Fibroblast of lung (primary cell): ENCODE data around the gene ALDOA. TPM values are rescaled to one million over a fixed set of nuclear protein-coding genes. Genes with fewer than 3 reads are reported as not detected.

Experiments used
- DNase-seq, 2 donors: peaks; one replicate each; pipeline versions ENCODE4 v3.0.0 to v3.0.0-alpha.2; 2010; ENCODE audit warnings: low read depth in 2 of 2
- H2AFZ ChIP-seq: 2 replicates; pipeline ENCODE4 v1.5.1; 2012; ENCODE audit warnings: low read length, control low read depth, inconsistent platforms
- H3K27ac ChIP-seq: 2 replicates; pipeline ENCODE4 v1.5.1; 2011; ENCODE audit warnings: low read length, control low read depth; ENCODE audit not compliant: insufficient read depth
- H3K27me3 ChIP-seq: 2 replicates; pipeline ENCODE4 v1.5.1; 2011; ENCODE audit warnings: mild to moderate bottlenecking, low read length; ENCODE audit not compliant: control insufficient read depth, insufficient read depth
- H3K36me3 ChIP-seq: 2 replicates; pipeline ENCODE4 v1.5.1; 2011; ENCODE audit warnings: low read length; ENCODE audit not compliant: control insufficient read depth, insufficient read depth
- H3K4me1 ChIP-seq: 2 replicates; pipeline ENCODE4 v1.5.1; 2011; ENCODE audit warnings: low read length; ENCODE audit not compliant: control insufficient read depth, insufficient read depth; ENCODE audit errors: extremely low read depth
- H3K4me2 ChIP-seq: 2 replicates; pipeline ENCODE4 v1.5.1; 2011; ENCODE audit warnings: low read length, control low read depth; ENCODE audit not compliant: insufficient read depth; ENCODE audit errors: extremely low read depth
- H3K4me3 ChIP-seq, 4 experiments: fragments of 200-600 bp in 1 of 4; sonication (generic) in 1 of 4; replicated peaks in 1 of 4; 2 replicates each; pipeline ENCODE4 v1.5.1; 2011 to 2016; ENCODE audit warnings: low read length in 4 of 4, low read depth in 3 of 4, mild to moderate bottlenecking in 3 of 4, control low read depth in 2 of 4, inconsistent platforms in 1 of 4, mixed read lengths in 1 of 4; ENCODE audit not compliant: insufficient read depth in 1 of 4; ENCODE audit errors: control extremely low read depth in 1 of 4
- H3K79me2 ChIP-seq: 2 replicates; pipeline ENCODE4 v1.5.1; 2012; ENCODE audit warnings: mild to moderate bottlenecking, low read length, inconsistent platforms; ENCODE audit not compliant: control insufficient read depth, insufficient read depth
- H3K9ac ChIP-seq: 2 replicates; pipeline ENCODE4 v1.5.1; 2011; ENCODE audit warnings: mild to moderate bottlenecking, low read length, control low read depth; ENCODE audit not compliant: insufficient read depth
- H3K9me3 ChIP-seq: 2 replicates; pipeline ENCODE4 v1.5.1; 2012; ENCODE audit warnings: low read depth, low read length; ENCODE audit not compliant: control insufficient read depth, insufficient read depth
- H4K20me1 ChIP-seq: 2 replicates; pipeline ENCODE4 v1.5.1; 2011; ENCODE audit warnings: low read length; ENCODE audit not compliant: control insufficient read depth, insufficient read depth; ENCODE audit errors: extremely low read depth
- CTCF ChIP-seq, 2 donors: IDR thresholded peaks in 1 of 2; conservative IDR thresholded peaks in 1 of 2; 1 replicate in 1 of 2; 2 replicates in 1 of 2; pipeline ENCODE4 v1.5.1; 2011 to 2012; ENCODE audit warnings: low read length in 2 of 2, control low read depth in 1 of 2, inconsistent platforms in 1 of 2, low read depth in 1 of 2, mild to moderate bottlenecking in 1 of 2
- EZH2 ChIP-seq: IDR thresholded peaks from 2 replicates; pipeline ENCODE4 v1.5.1; 2012; ENCODE audit warnings: low read length, control low read depth, mild to moderate bottlenecking; ENCODE audit errors: missing control alignments
- polyA plus RNA-seq, 2 donors: library from polyadenylated mRNA; depleted of rRNA in 1 of 2; stranded (reverse) in 1 of 2; unstranded in 1 of 2; fragments of >200 nt; gene quantifications; 2 replicates each; pipeline ENCODE4 v1.2.1, GENCODE V29; 2011 to 2012; ENCODE audit warnings: missing spikeins in 1 of 2
- total RNA-seq: library from RNA; depleted of rRNA; stranded (reverse); fragments of >200 nt; gene quantifications from 2 replicates; pipeline ENCODE4 v1.2.1, GENCODE V29; 2014

The ALDOA gene
- total and polyA plus RNA-seq, 2 donors (not counting 1 experiment from before 2014, with no cell fraction given), result 474 to 1,066 TPM

- Histone ChIP-seq H3K4me3 (no peak overlapping the region), H3K9me3 (no peaks in the 10 kb centered on the region), H2AFZ (peak overlapping the region; percentile 80), H3K4me2 (no peak overlapping the region), H3K4me1 (peaks cover 14% of the 10 kb centered on the region), H4K20me1 (no peaks in the 10 kb centered on the region), H3K27ac (no peak overlapping the region), H3K36me3 (no peaks in the 10 kb centered on the region), H3K9ac (no peak overlapping the region), H3K79me2 (no peaks in the 10 kb centered on the region), H3K27me3 (no peaks in the 10 kb centered on the region)
- no peak for DNase-seq
- no peak for TF ChIP-seq CTCF (conservative IDR thresholded peaks at IDR 0.05 in 1 of 2, IDR thresholded peaks at IDR 0.05 in 1 of 2; ENCODE audit: low read depth in 1 of 2, low read length in 2 of 2)
- no peak for TF ChIP-seq EZH2
These were observed 31.5 kb downstream of the ALDOA start for GRCh38 chr16:30096862-30097563.

- Histone ChIP-seq H3K79me2 (no peaks in the 10 kb centered on the region), H3K36me3 (peaks cover 7% of the 10 kb centered on the region), H3K9ac (no peak overlapping the region), H3K27me3 (no peaks in the 10 kb centered on the region), H4K20me1 (no peaks in the 10 kb centered on the region), H2AFZ (no peak overlapping the region), H3K4me2 (no peak overlapping the region), H3K4me1 (no peaks in the 10 kb centered on the region), H3K27ac (no peak overlapping the region), H3K4me3 (no peak overlapping the region), H3K9me3 (no peaks in the 10 kb centered on the region)
- no peak for TF ChIP-seq CTCF (conservative IDR thresholded peaks at IDR 0.05 in 1 of 2, IDR thresholded peaks at IDR 0.05 in 1 of 2; ENCODE audit: low read depth in 1 of 2, low read length in 2 of 2)
- TF ChIP-seq EZH2, result no peak
- DNase-seq, result no peak
These were observed 38.5 kb downstream of the ALDOA start for GRCh38 chr16:30104090-30104489.

DNA sequence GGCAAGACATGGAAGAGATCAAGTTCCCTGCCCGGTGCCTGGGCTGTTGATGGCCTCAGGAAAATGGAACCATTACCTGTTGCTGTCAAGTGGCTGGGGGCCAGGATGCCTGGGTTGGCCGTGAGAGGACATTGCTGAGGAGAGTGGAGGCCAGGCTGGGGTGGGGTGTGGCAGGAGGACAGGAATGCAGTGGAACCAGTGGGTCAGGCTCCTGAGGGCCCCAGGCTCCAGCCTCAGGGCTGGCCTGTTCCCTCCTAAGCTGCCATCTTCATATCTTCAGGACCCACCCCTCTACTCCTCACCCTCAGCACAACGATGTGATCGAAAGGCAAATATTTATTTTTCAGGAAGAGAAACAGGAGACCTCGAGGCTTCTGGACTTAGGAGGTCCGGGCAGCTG is 38.9 kb downstream of the ALDOA start:
- H3K9ac ChIP-seq, result no peak overlapping the region
- no peaks in the 10 kb centered on the region for H3K9me3 ChIP-seq
- H3K4me2 ChIP-seq, result no peak overlapping the region
- no peaks in the 10 kb centered on the region for H4K20me1 ChIP-seq
- peaks cover 7% of the 10 kb centered on the region for H3K36me3 ChIP-seq
- H3K27me3 ChIP-seq, result no peaks in the 10 kb centered on the region
- no peak overlapping the region for H3K4me3 ChIP-seq
- H3K27ac ChIP-seq, result no peak overlapping the region
- no peaks in the 10 kb centered on the region for H3K4me1 ChIP-seq
- TF ChIP-seq CTCF (conservative IDR thresholded peaks at IDR 0.05 in 1 of 2, IDR thresholded peaks at IDR 0.05 in 1 of 2; ENCODE audit: low read depth in 1 of 2, low read length in 2 of 2) (no peak), EZH2 (no peak)
- H3K79me2 ChIP-seq, result no peaks in the 10 kb centered on the region
- no peak overlapping the region for H2AFZ ChIP-seq
- DNase-seq, result no peak
